Neural cell (in vitro differentiated cells): ENCODE data around the gene GOLGA8A.
"Not testable (repeated sequence)": the region's sequence is repeated elsewhere in the genome, so short reads cannot be mapped to it uniquely, and the experiment has no call there.

ENCODE experiments used
- EP300 ChIP-seq: fragments of 450-650 bp; conservative IDR thresholded peaks from 2 replicates; pipeline ENCODE4 v1.6.1; 2014; ENCODE audit warnings: antibody characterized with exemption, mild to moderate bottlenecking, moderate library complexity; ENCODE audit not compliant: poor library complexity, severe bottlenecking
- MXI1 ChIP-seq: fragments of 450-650 bp; conservative IDR thresholded peaks from 2 replicates; pipeline ENCODE4 v1.6.1; 2014; ENCODE audit warnings: antibody characterized with exemption, mild to moderate bottlenecking; ENCODE audit not compliant: poor library complexity, severe bottlenecking
- POLR2AphosphoS5 ChIP-seq: IDR thresholded peaks from 2 replicates; pipeline ENCODE4 v1.6.1; 2012
- RAD21 ChIP-seq: fragments of 450-650 bp; conservative IDR thresholded peaks from 2 replicates; pipeline ENCODE4 v1.6.1; 2014; ENCODE audit warnings: antibody characterized with exemption, mild to moderate bottlenecking, moderate library complexity
- TF ChIP-seq, protein P1 (sequence below): fragments of 450-650 bp; IDR thresholded peaks from 2 replicates; pipeline ENCODE4 v1.5.1; 2014; ENCODE audit warnings: antibody characterized with exemption, mild to moderate bottlenecking, moderate library complexity; ENCODE audit not compliant: poor library complexity, severe bottlenecking
- TF ChIP-seq, protein P2 (sequence below): IDR thresholded peaks from 2 replicates; pipeline ENCODE4 v1.6.1; 2012; ENCODE audit warnings: borderline replicate concordance

DNA sequence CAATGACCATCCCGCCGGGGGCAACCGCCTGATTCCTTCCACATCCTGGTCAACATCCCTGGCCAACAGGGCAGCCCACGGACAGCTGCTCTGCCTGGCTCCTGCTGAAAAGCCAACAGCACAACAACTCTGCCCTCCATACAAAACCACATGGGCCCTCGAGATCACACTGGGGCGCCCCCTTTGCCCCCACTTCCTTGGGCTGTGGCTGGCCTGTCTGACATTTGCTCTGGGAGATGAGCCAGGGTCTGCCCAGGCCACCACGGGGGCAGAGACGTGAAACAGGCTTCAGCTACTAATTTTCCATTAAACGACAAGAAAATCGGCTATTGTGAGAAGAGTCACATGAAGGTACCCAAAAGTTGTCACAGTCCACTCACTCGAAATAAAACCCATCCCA lies 16.7 kb downstream of the GOLGA8A start:
- TF ChIP-seq, protein P1, sequence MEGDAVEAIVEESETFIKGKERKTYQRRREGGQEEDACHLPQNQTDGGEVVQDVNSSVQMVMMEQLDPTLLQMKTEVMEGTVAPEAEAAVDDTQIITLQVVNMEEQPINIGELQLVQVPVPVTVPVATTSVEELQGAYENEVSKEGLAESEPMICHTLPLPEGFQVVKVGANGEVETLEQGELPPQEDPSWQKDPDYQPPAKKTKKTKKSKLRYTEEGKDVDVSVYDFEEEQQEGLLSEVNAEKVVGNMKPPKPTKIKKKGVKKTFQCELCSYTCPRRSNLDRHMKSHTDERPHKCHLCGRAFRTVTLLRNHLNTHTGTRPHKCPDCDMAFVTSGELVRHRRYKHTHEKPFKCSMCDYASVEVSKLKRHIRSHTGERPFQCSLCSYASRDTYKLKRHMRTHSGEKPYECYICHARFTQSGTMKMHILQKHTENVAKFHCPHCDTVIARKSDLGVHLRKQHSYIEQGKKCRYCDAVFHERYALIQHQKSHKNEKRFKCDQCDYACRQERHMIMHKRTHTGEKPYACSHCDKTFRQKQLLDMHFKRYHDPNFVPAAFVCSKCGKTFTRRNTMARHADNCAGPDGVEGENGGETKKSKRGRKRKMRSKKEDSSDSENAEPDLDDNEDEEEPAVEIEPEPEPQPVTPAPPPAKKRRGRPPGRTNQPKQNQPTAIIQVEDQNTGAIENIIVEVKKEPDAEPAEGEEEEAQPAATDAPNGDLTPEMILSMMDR: not testable (repeated sequence)
- TF ChIP-seq, protein P2, sequence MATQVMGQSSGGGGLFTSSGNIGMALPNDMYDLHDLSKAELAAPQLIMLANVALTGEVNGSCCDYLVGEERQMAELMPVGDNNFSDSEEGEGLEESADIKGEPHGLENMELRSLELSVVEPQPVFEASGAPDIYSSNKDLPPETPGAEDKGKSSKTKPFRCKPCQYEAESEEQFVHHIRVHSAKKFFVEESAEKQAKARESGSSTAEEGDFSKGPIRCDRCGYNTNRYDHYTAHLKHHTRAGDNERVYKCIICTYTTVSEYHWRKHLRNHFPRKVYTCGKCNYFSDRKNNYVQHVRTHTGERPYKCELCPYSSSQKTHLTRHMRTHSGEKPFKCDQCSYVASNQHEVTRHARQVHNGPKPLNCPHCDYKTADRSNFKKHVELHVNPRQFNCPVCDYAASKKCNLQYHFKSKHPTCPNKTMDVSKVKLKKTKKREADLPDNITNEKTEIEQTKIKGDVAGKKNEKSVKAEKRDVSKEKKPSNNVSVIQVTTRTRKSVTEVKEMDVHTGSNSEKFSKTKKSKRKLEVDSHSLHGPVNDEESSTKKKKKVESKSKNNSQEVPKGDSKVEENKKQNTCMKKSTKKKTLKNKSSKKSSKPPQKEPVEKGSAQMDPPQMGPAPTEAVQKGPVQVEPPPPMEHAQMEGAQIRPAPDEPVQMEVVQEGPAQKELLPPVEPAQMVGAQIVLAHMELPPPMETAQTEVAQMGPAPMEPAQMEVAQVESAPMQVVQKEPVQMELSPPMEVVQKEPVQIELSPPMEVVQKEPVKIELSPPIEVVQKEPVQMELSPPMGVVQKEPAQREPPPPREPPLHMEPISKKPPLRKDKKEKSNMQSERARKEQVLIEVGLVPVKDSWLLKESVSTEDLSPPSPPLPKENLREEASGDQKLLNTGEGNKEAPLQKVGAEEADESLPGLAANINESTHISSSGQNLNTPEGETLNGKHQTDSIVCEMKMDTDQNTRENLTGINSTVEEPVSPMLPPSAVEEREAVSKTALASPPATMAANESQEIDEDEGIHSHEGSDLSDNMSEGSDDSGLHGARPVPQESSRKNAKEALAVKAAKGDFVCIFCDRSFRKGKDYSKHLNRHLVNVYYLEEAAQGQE: not testable (repeated sequence)
- not testable (repeated sequence) for TF ChIP-seq MXI1, POLR2AphosphoS5, EP300, RAD21
